Fibroblast of lung (primary cell): ENCODE results near the gene LTA4H. TPM values are rescaled to one million over a fixed set of nuclear protein-coding genes. Genes with fewer than 3 reads are reported as not detected.
A peak's percentile ranks its signal among the peaks of the same experiment; 100 is the strongest.

Experiments
- DNase-seq, 2 donors: peaks; one replicate each; pipeline versions ENCODE4 v3.0.0 to v3.0.0-alpha.2; 2010; ENCODE audit warnings: low read depth in 2 of 2
- H2AFZ ChIP-seq: 2 replicates; pipeline ENCODE4 v1.5.1; 2012; ENCODE audit warnings: low read length, control low read depth, inconsistent platforms
- H3K27ac ChIP-seq: 2 replicates; pipeline ENCODE4 v1.5.1; 2011; ENCODE audit warnings: low read length, control low read depth; ENCODE audit not compliant: insufficient read depth
- H3K27me3 ChIP-seq: 2 replicates; pipeline ENCODE4 v1.5.1; 2011; ENCODE audit warnings: mild to moderate bottlenecking, low read length; ENCODE audit not compliant: control insufficient read depth, insufficient read depth
- H3K36me3 ChIP-seq: 2 replicates; pipeline ENCODE4 v1.5.1; 2011; ENCODE audit warnings: low read length; ENCODE audit not compliant: control insufficient read depth, insufficient read depth
- H3K4me1 ChIP-seq: 2 replicates; pipeline ENCODE4 v1.5.1; 2011; ENCODE audit warnings: low read length; ENCODE audit not compliant: control insufficient read depth, insufficient read depth; ENCODE audit errors: extremely low read depth
- H3K4me2 ChIP-seq: 2 replicates; pipeline ENCODE4 v1.5.1; 2011; ENCODE audit warnings: low read length, control low read depth; ENCODE audit not compliant: insufficient read depth; ENCODE audit errors: extremely low read depth
- H3K4me3 ChIP-seq, 4 experiments: fragments of 200-600 bp in 1 of 4; sonication (generic) in 1 of 4; replicated peaks in 1 of 4; 2 replicates each; pipeline ENCODE4 v1.5.1; 2011 to 2016; ENCODE audit warnings: low read length in 4 of 4, low read depth in 3 of 4, mild to moderate bottlenecking in 3 of 4, control low read depth in 2 of 4, inconsistent platforms in 1 of 4, mixed read lengths in 1 of 4; ENCODE audit not compliant: insufficient read depth in 1 of 4; ENCODE audit errors: control extremely low read depth in 1 of 4
- H3K79me2 ChIP-seq: 2 replicates; pipeline ENCODE4 v1.5.1; 2012; ENCODE audit warnings: mild to moderate bottlenecking, low read length, inconsistent platforms; ENCODE audit not compliant: control insufficient read depth, insufficient read depth
- H3K9ac ChIP-seq: 2 replicates; pipeline ENCODE4 v1.5.1; 2011; ENCODE audit warnings: mild to moderate bottlenecking, low read length, control low read depth; ENCODE audit not compliant: insufficient read depth
- H3K9me3 ChIP-seq: 2 replicates; pipeline ENCODE4 v1.5.1; 2012; ENCODE audit warnings: low read depth, low read length; ENCODE audit not compliant: control insufficient read depth, insufficient read depth
- H4K20me1 ChIP-seq: 2 replicates; pipeline ENCODE4 v1.5.1; 2011; ENCODE audit warnings: low read length; ENCODE audit not compliant: control insufficient read depth, insufficient read depth; ENCODE audit errors: extremely low read depth
- EZH2 ChIP-seq: IDR thresholded peaks from 2 replicates; pipeline ENCODE4 v1.5.1; 2012; ENCODE audit warnings: low read length, control low read depth, mild to moderate bottlenecking; ENCODE audit errors: missing control alignments
- polyA plus RNA-seq, 2 donors: library from polyadenylated mRNA; depleted of rRNA in 1 of 2; stranded (reverse) in 1 of 2; unstranded in 1 of 2; fragments of >200 nt; gene quantifications; 2 replicates each; pipeline ENCODE4 v1.2.1, GENCODE V29; 2011 to 2012; ENCODE audit warnings: missing spikeins in 1 of 2
- total RNA-seq: library from RNA; depleted of rRNA; stranded (reverse); fragments of >200 nt; gene quantifications from 2 replicates; pipeline ENCODE4 v1.2.1, GENCODE V29; 2014
- TF ChIP-seq, protein P1 (sequence below), 2 donors: IDR thresholded peaks in 1 of 2; conservative IDR thresholded peaks in 1 of 2; 1 replicate in 1 of 2; 2 replicates in 1 of 2; pipeline ENCODE4 v1.5.1; 2011 to 2012; ENCODE audit warnings: low read length in 2 of 2, control low read depth in 1 of 2, inconsistent platforms in 1 of 2, low read depth in 1 of 2, mild to moderate bottlenecking in 1 of 2

The LTA4H gene
- total and polyA plus RNA-seq, 2 donors (not counting 1 experiment from before 2014, with no cell fraction given), result 81.1 to 100 TPM

DNA sequence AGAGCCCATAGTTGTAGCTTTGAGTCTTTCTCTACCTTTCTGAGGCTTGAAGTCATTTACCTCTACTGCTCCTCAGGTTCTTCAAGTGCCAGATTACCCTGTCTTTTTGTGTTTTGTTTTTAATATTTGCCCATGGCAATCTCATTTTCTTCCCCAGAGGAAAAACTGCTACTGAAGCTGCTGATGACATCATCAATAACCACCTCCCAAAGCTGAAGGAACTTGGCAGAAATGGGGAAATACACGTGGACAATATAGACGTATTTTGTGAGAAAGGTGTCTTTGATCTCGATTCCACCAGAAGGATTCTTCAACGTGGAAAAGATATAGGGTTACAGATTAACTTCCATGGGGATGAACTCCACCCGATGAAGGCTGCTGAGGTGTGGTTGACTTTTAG, 75.1 kb downstream of the LTA4H start:
- Histone ChIP-seq H3K27me3 (peaks cover 4% of the 10 kb centered on the region), H3K4me1 (no peaks in the 10 kb centered on the region), H4K20me1 (no peaks in the 10 kb centered on the region), H3K27ac (no peak overlapping the region), H3K9me3 (no peaks in the 10 kb centered on the region), H3K36me3 (no peaks in the 10 kb centered on the region), H3K4me3 (no peak overlapping the region), H3K9ac (no peak overlapping the region), H3K4me2 (no peak overlapping the region), H3K79me2 (no peaks in the 10 kb centered on the region), H2AFZ (no peak overlapping the region)
- DNase-seq, result no peak
- TF ChIP-seq, protein P1, sequence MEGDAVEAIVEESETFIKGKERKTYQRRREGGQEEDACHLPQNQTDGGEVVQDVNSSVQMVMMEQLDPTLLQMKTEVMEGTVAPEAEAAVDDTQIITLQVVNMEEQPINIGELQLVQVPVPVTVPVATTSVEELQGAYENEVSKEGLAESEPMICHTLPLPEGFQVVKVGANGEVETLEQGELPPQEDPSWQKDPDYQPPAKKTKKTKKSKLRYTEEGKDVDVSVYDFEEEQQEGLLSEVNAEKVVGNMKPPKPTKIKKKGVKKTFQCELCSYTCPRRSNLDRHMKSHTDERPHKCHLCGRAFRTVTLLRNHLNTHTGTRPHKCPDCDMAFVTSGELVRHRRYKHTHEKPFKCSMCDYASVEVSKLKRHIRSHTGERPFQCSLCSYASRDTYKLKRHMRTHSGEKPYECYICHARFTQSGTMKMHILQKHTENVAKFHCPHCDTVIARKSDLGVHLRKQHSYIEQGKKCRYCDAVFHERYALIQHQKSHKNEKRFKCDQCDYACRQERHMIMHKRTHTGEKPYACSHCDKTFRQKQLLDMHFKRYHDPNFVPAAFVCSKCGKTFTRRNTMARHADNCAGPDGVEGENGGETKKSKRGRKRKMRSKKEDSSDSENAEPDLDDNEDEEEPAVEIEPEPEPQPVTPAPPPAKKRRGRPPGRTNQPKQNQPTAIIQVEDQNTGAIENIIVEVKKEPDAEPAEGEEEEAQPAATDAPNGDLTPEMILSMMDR (conservative IDR thresholded peaks at IDR 0.05 in 1 of 2, IDR thresholded peaks at IDR 0.05 in 1 of 2; ENCODE audit: low read depth in 1 of 2, low read length in 2 of 2), result no peak
- TF ChIP-seq EZH2, result no peak

DNA sequence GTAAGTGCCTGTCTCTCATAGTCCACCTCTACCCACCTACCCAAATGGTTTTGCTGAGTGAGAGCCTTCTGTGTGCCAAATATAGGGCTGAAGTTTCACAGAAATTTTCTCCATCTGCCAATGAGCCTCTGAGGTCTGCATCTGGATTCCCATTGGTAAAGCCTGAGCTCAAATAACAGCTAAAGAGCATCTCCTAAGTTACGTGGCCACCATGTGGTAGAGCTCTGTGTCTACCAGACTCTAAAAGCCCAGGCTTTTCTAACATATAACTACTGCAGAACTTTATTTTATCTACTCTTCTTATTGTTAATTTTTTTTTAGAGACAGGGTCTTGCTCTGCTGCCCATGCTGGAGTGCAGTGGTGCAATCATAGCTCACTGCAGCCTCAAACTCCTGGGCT, 76.3 kb downstream of the LTA4H start:
- no peak overlapping the region for H3K9ac ChIP-seq
- H4K20me1 ChIP-seq, result no peaks in the 10 kb centered on the region
- TF ChIP-seq, protein P1 (conservative IDR thresholded peaks at IDR 0.05 in 1 of 2, IDR thresholded peaks at IDR 0.05 in 1 of 2; ENCODE audit: low read depth in 1 of 2, low read length in 2 of 2), result peak in 1 of 2 donors; percentile 22
- no peak for TF ChIP-seq EZH2
- no peak overlapping the region for H3K4me3 ChIP-seq
- no peak overlapping the region for H3K27ac ChIP-seq
- H3K4me1 ChIP-seq, result no peaks in the 10 kb centered on the region
- H2AFZ ChIP-seq, result no peak overlapping the region
- no peaks in the 10 kb centered on the region for H3K36me3 ChIP-seq
- H3K27me3 ChIP-seq, result peaks cover 4% of the 10 kb centered on the region
- no peaks in the 10 kb centered on the region for H3K9me3 ChIP-seq
- peak; percentile 11 to 15 for DNase-seq
- no peaks in the 10 kb centered on the region for H3K79me2 ChIP-seq
- H3K4me2 ChIP-seq, result no peak overlapping the region

DNA sequence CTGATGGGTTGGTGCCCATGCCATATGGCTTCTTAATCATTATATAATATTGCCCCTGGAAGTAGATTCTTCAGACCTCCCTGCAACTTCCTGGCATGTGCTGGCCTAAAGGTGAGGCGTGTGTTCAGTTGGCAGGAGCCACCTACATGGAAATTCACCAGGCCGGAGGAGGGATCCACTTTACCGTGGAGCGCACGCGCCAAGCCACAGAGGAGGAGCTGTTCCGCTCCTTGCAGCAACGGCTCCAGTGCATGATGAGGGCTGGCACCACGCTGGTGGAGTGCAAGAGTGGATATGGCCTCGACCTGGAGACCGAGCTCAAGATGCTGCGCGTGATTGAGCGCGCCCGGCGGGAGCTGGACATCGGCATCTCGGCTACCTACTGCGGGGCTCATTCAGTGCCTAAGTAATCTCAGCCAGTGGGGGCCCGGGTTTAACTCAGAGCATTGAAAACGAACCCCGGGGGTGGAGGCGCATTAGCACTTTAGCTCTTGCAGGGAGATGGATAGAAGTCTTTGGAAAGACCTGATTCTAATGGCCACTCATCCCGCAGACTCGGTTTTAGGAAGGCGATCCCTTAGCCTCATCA, 78.7 kb downstream of the LTA4H start:
- Histone ChIP-seq H3K9ac (no peak overlapping the region), H3K36me3 (no peaks in the 10 kb centered on the region), H3K27me3 (peaks cover 4% of the 10 kb centered on the region), H3K27ac (no peak overlapping the region), H3K4me1 (no peaks in the 10 kb centered on the region), H2AFZ (no peak overlapping the region), H4K20me1 (no peaks in the 10 kb centered on the region), H3K4me3 (no peak overlapping the region), H3K4me2 (no peak overlapping the region), H3K79me2 (no peaks in the 10 kb centered on the region), H3K9me3 (no peaks in the 10 kb centered on the region)
- no peak for DNase-seq
- TF ChIP-seq, protein P1 (conservative IDR thresholded peaks at IDR 0.05 in 1 of 2, IDR thresholded peaks at IDR 0.05 in 1 of 2; ENCODE audit: low read depth in 1 of 2, low read length in 2 of 2), result no peak
- TF ChIP-seq EZH2, result no peak
